Left forelimb (tissue), 1 donor: ENCODE measurements around the gene GPR78.
"Not testable (repeated sequence)": the region's sequence is repeated elsewhere in the genome, so short reads cannot be mapped to it uniquely, and the experiment has no call there.

Experiments used
- DNase-seq: peaks from one replicate; pipeline ENCODE4 v3.0.0-alpha.2; 2018; ENCODE audit warnings: low spot score

GPR78 gene

GRCh38 chr4:8616831-8617230, 36.6 kb downstream of the GPR78 start:
- DNase-seq, result no peak

DNA sequence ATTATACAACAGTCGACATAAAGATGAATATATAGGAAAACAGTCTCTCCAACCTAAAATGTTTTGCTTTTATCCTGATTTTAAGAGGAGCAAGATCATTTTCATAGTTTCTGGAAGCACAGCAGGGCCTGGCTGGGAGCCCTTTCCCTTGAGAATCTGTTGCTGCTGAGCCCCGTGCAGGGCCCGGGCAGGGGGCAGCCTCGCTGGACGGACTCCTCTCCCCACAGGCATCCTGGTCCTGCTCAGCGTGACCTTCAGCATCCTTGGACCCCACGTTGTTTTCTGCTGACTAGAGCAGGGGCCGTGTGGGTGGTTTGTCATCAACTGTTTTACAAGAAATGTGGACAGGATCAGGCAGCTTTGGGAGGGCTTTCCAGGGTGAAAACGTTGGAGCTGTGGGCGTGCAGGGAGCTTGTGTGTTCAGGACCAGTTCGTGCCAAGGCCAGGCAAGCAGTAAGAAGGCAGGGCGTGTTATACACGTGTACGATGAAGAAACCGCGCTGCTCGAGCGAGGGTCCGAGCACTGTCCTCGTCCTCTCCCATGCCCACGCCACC, 37.4 kb downstream of the GPR78 start:
- no peak for DNase-seq

- no peak for DNase-seq
Observed at GRCh38 chr4:8618421-8618820, 38.2 kb downstream of the GPR78 start.

GRCh38 chr4:8618961-8619720, 38.9 kb downstream of the GPR78 start:
- DNase-seq, result no peak

- DNase-seq, result not testable (repeated sequence)
Observed at GRCh38 chr4:8621135-8621534, 40.9 kb downstream of the GPR78 start.

DNA sequence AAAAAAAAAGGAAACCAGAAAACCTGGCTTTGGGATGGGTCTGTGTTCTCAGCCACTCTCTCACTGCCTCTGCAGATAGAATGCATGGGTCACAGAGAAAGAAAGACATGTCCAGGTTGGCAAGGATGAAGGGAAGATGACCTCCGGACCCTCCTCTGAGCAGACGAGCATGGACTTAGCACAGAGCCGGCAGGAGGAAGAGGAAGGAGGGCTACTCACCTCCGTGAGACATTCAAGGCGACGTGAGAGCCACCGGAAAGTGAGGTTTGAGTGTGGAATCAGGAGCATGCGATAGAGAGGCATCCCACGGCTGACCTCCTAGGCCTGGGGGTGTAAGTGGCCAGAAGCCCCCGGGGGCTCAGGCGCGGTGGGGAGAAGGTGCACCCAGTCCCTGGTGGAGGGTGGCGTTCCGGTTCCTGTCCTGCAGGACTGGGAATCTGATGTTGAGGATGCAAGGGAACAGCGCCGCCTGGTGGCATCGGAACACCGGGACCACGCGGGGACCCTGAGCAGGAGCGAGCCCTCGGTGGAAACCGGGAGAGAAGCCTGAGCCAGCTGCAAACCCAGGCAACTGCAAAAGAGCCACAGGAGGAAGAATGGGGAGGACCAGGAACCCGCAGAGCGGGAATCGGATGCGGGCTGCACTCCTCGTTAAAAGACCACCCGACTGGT, 44.5 kb downstream of the GPR78 start:
- DNase-seq, result not testable (repeated sequence)

- DNase-seq, result not testable (repeated sequence)
Observed at GRCh38 chr4:8630240-8630905, 50.2 kb downstream of the GPR78 start.

GRCh38 chr4:8631896-8632295, 51.7 kb downstream of the GPR78 start:
- not testable (repeated sequence) for DNase-seq

- not testable (repeated sequence) for DNase-seq
Observed at GRCh38 chr4:8634773-8635172, 54.6 kb downstream of the GPR78 start.

GRCh38 chr4:8635897-8636554, 55.8 kb downstream of the GPR78 start:
- not testable (repeated sequence) for DNase-seq
